ENCODE measurements around the gene TMEM273. TPM values are rescaled to one million over a fixed set of nuclear protein-coding genes. Genes with fewer than 3 reads are reported as not detected.

TMEM273 gene
- total RNA-seq, 1 donor from 2014 or later: not detected

DNA sequence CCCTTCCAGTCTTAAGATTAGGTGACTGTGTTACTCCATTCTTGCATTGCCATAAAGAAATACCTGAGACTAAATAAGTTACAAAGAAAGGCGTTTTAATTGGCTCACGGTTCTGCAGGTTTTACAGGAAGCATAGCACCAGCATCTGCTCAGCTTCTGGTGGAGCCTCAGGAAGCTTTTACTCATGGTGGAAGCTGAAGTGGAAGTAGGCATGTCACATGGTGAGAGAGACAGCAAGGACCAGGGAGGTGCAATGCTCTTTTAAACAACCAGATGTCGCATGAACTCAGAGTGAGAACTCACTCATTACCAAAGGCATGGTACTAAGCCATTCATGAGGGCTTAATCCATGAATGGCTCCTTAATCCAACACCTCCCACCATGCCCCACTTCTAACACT lies 34.0 kb upstream of the TMEM273 start:
- Mint-ChIP-seq H3K27me3 (peaks cover 25% of the 10 kb centered on the region), H3K36me3 (no peaks in the 10 kb centered on the region), H3K27ac (no peak overlapping the region), H3K9me3 (peaks cover 3% of the 10 kb centered on the region), H3K4me1 (ENCODE audit: unreplicated experiment) (no peaks in the 10 kb centered on the region), H3K4me3 (no peak overlapping the region)
- TF ChIP-seq, protein P1, sequence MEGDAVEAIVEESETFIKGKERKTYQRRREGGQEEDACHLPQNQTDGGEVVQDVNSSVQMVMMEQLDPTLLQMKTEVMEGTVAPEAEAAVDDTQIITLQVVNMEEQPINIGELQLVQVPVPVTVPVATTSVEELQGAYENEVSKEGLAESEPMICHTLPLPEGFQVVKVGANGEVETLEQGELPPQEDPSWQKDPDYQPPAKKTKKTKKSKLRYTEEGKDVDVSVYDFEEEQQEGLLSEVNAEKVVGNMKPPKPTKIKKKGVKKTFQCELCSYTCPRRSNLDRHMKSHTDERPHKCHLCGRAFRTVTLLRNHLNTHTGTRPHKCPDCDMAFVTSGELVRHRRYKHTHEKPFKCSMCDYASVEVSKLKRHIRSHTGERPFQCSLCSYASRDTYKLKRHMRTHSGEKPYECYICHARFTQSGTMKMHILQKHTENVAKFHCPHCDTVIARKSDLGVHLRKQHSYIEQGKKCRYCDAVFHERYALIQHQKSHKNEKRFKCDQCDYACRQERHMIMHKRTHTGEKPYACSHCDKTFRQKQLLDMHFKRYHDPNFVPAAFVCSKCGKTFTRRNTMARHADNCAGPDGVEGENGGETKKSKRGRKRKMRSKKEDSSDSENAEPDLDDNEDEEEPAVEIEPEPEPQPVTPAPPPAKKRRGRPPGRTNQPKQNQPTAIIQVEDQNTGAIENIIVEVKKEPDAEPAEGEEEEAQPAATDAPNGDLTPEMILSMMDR (conservative IDR thresholded peaks at IDR 0.05): no peak
- no peak for DNase-seq (ENCODE audit: extremely low spot score, unreplicated experiment)

DNA sequence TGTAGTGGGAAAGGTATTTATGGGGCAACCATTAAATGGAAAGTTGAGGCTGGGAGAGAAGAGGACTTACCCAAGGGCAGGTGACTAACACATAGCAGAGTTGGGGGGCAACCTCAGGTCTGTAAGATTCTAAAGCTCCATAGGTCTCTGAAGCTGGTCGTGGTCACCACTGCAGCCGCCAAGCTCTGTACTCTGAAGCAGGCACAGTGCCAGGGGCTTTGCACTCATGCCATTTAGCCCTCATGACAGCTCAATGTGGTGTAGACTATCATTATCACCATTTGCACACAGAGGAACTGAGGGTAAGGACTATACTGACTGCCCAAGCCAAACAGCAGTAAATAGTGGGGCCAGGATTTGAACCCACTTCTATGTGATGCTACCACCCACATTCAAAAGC lies 32.5 kb upstream of the TMEM273 start:
- Mint-ChIP-seq H3K4me3 (no peak overlapping the region), H3K4me1 (ENCODE audit: unreplicated experiment) (no peaks in the 10 kb centered on the region), H3K27me3 (peaks cover 24% of the 10 kb centered on the region), H3K9me3 (no peaks in the 10 kb centered on the region), H3K36me3 (no peaks in the 10 kb centered on the region), H3K27ac (no peak overlapping the region)
- DNase-seq (ENCODE audit: extremely low spot score, unreplicated experiment): no peak
- TF ChIP-seq, protein P1 (conservative IDR thresholded peaks at IDR 0.05): no peak

DNA sequence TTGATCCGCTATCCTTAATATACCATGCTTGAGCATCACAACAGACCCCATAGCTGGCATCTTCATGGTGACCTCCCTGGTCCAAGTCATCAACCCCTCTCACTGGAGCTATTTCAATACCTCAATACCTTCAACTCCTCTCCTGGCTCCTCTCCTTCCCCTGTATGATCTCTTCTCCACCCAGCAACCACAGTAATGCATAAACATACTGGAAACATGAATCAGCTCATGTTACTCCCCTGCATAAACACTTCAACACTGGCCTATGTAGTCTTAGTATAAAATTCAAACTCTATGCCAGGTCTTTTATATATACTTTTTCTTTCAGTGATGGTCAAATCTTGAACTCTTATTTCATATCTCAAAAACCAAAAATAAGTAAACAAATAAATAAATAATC lies 31.8 kb upstream of the TMEM273 start:
- no peak overlapping the region for H3K4me3 Mint-ChIP-seq
- peaks cover 27% of the 10 kb centered on the region for H3K27me3 Mint-ChIP-seq
- H3K9me3 Mint-ChIP-seq: no peaks in the 10 kb centered on the region
- TF ChIP-seq, protein P1 (conservative IDR thresholded peaks at IDR 0.05): no peak
- no peaks in the 10 kb centered on the region for H3K4me1 Mint-ChIP-seq (ENCODE audit: unreplicated experiment)
- no peak overlapping the region for H3K27ac Mint-ChIP-seq
- no peaks in the 10 kb centered on the region for H3K36me3 Mint-ChIP-seq
- DNase-seq (ENCODE audit: extremely low spot score, unreplicated experiment): no peak

DNA sequence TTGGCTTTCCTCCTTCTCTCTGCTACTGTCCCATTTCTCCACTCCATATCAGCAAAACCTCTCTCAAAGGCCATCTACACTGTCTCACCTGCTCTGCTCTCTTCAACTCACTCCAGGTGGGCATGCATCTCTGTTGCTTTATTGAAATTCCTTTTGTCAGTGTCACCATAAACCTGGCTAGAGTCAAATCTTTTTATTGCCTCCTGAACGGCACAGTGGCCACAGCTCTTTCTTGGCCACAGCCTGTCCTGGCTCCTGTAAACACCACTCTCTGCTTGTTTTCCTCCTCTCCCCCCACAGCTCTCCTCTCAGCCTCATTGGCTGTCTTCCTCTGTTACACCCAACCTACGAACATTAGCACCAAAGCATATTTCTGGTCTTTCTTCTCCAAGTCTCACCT lies 31.1 kb upstream of the TMEM273 start:
- Mint-ChIP-seq H3K27me3 (peaks cover 30% of the 10 kb centered on the region), H3K4me1 (ENCODE audit: unreplicated experiment) (no peaks in the 10 kb centered on the region), H3K36me3 (no peaks in the 10 kb centered on the region), H3K4me3 (no peak overlapping the region), H3K9me3 (no peaks in the 10 kb centered on the region), H3K27ac (no peak overlapping the region)
- DNase-seq (ENCODE audit: extremely low spot score, unreplicated experiment): no peak
- TF ChIP-seq, protein P1 (conservative IDR thresholded peaks at IDR 0.05): no peak

DNA sequence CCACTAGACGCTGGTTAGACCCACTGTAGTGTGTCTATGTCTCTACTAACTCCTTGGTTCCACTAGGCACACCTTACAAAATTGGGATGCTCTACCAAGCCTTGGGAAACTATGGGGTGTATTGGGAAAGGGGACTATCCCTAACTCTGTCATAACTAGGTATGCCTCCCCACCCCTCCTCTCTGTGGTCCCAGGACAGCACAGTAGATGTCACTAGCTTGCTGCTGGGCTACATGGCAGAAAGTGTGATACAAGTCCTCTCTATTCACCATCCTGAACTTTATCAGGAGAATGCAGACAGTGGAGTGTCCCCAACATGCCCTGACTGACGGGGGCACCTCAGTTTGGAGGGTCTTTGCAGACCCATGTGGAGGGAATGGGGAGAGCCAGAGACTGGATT lies 30.3 kb upstream of the TMEM273 start:
- TF ChIP-seq, protein P1 (conservative IDR thresholded peaks at IDR 0.05): no peak
- H3K4me3 Mint-ChIP-seq: no peak overlapping the region
- no peaks in the 10 kb centered on the region for H3K9me3 Mint-ChIP-seq
- H3K27ac Mint-ChIP-seq: no peak overlapping the region
- DNase-seq (ENCODE audit: extremely low spot score, unreplicated experiment): no peak
- H3K27me3 Mint-ChIP-seq: peaks cover 36% of the 10 kb centered on the region
- H3K4me1 Mint-ChIP-seq (ENCODE audit: unreplicated experiment): no peaks in the 10 kb centered on the region
- no peaks in the 10 kb centered on the region for H3K36me3 Mint-ChIP-seq

DNA sequence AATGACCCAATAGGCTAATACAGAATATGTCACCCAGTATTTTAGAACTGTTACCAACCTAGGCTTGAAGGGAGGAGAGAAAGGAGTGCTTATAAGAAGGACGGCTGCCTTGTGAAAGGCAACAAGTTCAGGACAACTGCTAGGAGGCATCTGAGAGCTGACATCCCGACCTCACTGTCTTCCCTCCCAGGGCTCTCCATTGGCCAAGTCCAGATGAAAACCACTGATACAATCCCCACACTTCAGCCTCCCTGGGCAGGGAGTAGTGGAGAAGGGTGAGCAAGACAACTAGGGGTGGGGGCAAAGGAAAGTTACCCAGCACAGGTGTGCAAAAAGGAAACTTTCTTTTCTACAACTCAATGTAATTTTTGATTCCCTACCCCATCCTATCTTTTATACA lies 29.5 kb upstream of the TMEM273 start:
- no peaks in the 10 kb centered on the region for H3K4me1 Mint-ChIP-seq (ENCODE audit: unreplicated experiment)
- no peaks in the 10 kb centered on the region for H3K9me3 Mint-ChIP-seq
- no peak overlapping the region for H3K4me3 Mint-ChIP-seq
- no peak overlapping the region for H3K27ac Mint-ChIP-seq
- TF ChIP-seq, protein P1 (conservative IDR thresholded peaks at IDR 0.05): no peak
- DNase-seq (ENCODE audit: extremely low spot score, unreplicated experiment): no peak
- no peaks in the 10 kb centered on the region for H3K36me3 Mint-ChIP-seq
- peaks cover 39% of the 10 kb centered on the region for H3K27me3 Mint-ChIP-seq

Measured in type B pancreatic cell (in vitro differentiated cells).